Brain microvascular endothelial cell (primary cell): Measurements from ENCODE around the gene LIMK1.

ENCODE experiments used
- DNase-seq: peaks from one replicate; pipeline ENCODE4 v3.0.0-alpha.2; 2020
- H3K27ac ChIP-seq: fragments of 250-450 bp; sonication (Bioruptor Pico); 2 replicates; pipeline ENCODE4 v1.5.1; 2020; ENCODE audit warnings: mild to moderate bottlenecking, moderate library complexity
- H3K27me3 ChIP-seq: fragments of 250-450 bp; sonication (Bioruptor Pico); replicated peaks from 2 replicates; pipeline ENCODE4 v1.5.1; 2020; ENCODE audit warnings: mild to moderate bottlenecking
- H3K36me3 ChIP-seq: fragments of 250-450 bp; sonication (Bioruptor Pico); replicated peaks from 2 replicates; pipeline ENCODE4 v1.5.1; 2020; ENCODE audit warnings: mild to moderate bottlenecking
- H3K4me3 ChIP-seq: 2 replicates; pipeline ENCODE4 v1.5.1; 2011; ENCODE audit warnings: low read depth, mild to moderate bottlenecking, control low read depth, low read length, moderate library complexity
- CTCF ChIP-seq: IDR thresholded peaks from 2 replicates; pipeline ENCODE4 v1.5.1; 2011; ENCODE audit warnings: low read depth, mild to moderate bottlenecking, moderate library complexity, low read length, control low read depth, inconsistent platforms; ENCODE audit errors: missing control alignments
- in situ Hi-C: cut with HindIII; loops from 2 replicates; pipeline ENCODE4 v1.10.0; 2017; ENCODE audit warnings: low sequenced_read_pairs, low pct_ligation_motif_present

The LIMK1 gene

GRCh38 chr7:74063646-74064045, 20.0 kb upstream of the LIMK1 start:
- Histone ChIP-seq H3K27me3 (no peaks in the 10 kb centered on the region), H3K27ac (no peak overlapping the region), H3K36me3 (no peaks in the 10 kb centered on the region), H3K4me3 (no peak overlapping the region)
- DNase-seq = no peak
- TF ChIP-seq CTCF = no peak
- in situ Hi-C loops = loop anchor here (25.0 kb wide), 1 partner anchor 349 kb away; no protein-coding TSS in a partner anchor

- Histone ChIP-seq H3K4me3 (no peak overlapping the region), H3K27me3 (no peaks in the 10 kb centered on the region), H3K36me3 (no peaks in the 10 kb centered on the region), H3K27ac (no peak overlapping the region)
- in situ Hi-C loops = loop anchor here (25.0 kb wide), 1 partner anchor 348 kb away; no protein-coding TSS in a partner anchor
- TF ChIP-seq CTCF = no peak
- DNase-seq = no peak
Observed at GRCh38 chr7:74064696-74065095, 18.9 kb upstream of the LIMK1 start.

DNA sequence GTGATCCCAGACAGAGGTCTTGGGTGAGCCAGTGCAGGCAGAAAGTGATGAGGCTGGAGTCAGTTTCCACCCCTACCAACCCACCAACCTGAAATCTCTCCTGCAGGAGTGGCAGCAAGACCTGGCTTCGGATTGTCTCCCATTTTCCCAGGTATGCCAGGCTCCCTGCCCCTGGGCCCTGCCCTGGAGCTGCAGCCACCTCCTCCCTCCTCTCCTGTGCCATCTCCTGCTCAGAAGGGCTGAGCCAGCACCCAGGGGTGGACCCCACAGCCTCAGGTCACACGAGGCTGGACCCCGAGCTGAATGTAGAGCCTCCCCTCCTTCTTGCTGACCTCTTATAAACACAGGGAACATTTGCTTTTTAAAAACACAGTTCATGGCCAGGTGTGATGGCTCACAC, 17.0 kb upstream of the LIMK1 start:
- no peaks in the 10 kb centered on the region for H3K36me3 ChIP-seq
- DNase-seq = no peak
- in situ Hi-C loops = loop anchor here (25.0 kb wide), 1 partner anchor 346 kb away; no protein-coding TSS in a partner anchor
- H3K27me3 ChIP-seq = no peaks in the 10 kb centered on the region
- no peak for TF ChIP-seq CTCF
- no peak overlapping the region for H3K4me3 ChIP-seq
- H3K27ac ChIP-seq = no peak overlapping the region

- no peak for DNase-seq
- Histone ChIP-seq H3K27me3 (no peaks in the 10 kb centered on the region), H3K27ac (no peak overlapping the region), H3K4me3 (no peak overlapping the region), H3K36me3 (no peaks in the 10 kb centered on the region)
- in situ Hi-C loops = loop anchor here (25.0 kb wide), 1 partner anchor 344 kb away; no protein-coding TSS in a partner anchor
- TF ChIP-seq CTCF = no peak
Observed at GRCh38 chr7:74068378-74069085, 15.1 kb upstream of the LIMK1 start.

DNA sequence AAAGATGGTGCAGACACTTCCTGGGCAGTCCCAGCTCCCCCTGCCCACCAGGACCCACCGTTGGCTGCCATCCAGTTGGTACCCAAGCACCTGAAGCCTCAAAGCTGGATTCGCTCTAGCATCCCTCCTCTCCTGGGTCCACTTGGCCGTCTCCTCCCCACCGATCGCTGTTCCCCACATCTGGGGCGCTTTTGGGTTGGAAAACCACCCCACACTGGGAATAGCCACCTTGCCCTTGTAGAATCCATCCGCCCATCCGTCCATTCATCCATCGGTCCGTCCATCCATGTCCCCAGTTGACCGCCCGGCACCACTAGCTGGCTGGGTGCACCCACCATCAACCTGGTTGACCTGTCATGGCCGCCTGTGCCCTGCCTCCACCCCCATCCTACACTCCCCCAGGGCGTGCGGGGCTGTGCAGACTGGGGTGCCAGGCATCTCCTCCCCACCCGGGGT, 14.5 kb upstream of the LIMK1 start:
- Histone ChIP-seq H3K36me3 (no peaks in the 10 kb centered on the region), H3K27me3 (no peaks in the 10 kb centered on the region), H3K27ac (no peak overlapping the region), H3K4me3 (no peak overlapping the region)
- in situ Hi-C loops = loop anchor here (25.0 kb wide), 1 partner anchor 343 kb away; no protein-coding TSS in a partner anchor
- no peak for TF ChIP-seq CTCF
- DNase-seq = no peak
